ENCODE data around the gene SH3TC1. TPM values are rescaled to one million over a fixed set of nuclear protein-coding genes. Genes with fewer than 3 reads are reported as not detected.

SH3TC1 gene
- total and polyA plus RNA-seq, 9 donors, result 6.8 to 21.3 (median 9.8) TPM

DNA sequence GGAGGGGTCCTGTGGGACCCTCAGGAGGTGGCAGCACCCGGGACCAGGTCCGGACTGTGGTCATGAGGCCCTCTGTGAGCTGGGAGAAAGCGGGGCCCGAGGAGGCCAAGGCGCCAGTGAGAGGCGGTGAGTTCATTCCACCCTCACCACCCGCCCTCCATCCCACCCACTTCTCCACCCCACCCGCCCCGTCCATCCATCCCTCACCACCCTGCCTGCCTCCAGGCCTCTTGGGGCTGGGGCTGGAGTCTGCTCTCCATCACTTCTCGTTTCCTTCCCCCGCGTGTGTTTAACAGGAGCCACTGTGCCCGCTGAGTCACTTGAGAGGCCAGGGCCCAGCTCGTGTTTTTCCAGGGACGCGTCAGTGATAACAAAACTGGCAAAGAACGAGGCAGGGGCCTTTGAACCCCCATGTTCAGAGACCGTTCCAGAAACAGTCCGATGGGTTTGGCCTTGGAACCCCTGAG is 6.2 kb downstream of the SH3TC1 start:
- Histone ChIP-seq H3K4me3 (ENCODE audit: low read length) (no peak overlapping the region), H3K36me3 (ENCODE audit: control insufficient read depth, insufficient read depth, low read length) (peaks cover 2% of the 10 kb centered on the region), H3K27me3 (ENCODE audit: control insufficient read depth, insufficient read depth, low read length) (peaks cover 7% of the 10 kb centered on the region), H3K27ac (ENCODE audit: low read length) (no peak overlapping the region), H3K4me1 (ENCODE audit: control insufficient read depth, insufficient read depth, low read length) (peaks cover 37% of the 10 kb centered on the region), H3K9me3 (replicated peaks; ENCODE audit: control insufficient read depth, low read depth, low read length) (no peaks in the 10 kb centered on the region)
- 77% methylated on average over 15 of the region's 19 CpGs for WGBS (ENCODE audit: insufficient coverage)
- no peak for DNase-seq

DNA sequence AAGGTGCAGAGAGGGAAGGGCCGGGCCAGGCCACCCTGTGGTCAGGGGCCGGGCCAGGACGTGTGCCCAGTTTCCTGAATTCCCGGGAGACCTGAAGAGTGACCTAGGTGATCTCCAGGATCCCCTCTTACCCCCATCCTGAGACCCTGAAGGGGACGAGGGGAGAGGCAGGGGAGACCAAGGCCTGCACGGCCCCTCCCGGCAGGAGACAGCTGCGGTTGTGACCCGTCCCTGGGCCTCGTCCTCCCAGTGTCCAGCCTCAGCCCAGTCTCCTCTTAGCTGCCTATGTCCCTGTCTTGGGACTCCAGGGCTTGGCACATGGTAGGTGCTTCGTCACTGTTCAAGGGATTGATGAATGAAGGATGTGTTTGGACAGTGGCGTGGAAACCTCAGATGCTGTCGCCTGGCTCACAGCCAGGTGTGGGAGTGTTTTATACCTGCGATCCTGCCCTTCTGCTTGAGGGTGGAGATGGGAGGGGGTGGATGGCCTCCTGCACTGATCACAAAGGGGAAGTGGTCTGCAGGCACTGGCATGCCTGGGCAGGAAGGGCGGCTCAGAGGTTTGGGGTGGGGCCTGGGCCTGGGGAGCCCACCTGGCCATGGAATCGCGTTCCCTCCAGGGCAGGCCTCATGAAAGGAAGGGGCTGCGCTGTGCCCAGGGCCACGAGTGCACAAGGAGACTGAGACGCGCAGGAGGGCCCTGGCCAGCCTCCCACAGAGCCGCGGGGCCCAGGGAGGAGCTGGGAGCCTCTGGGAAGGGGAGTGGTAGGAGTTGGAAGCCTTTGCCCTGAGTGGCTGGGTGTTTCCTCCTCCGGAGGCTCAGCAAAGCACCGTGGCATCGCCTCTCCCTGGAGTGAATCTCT is 6.9 kb downstream of the SH3TC1 start:
- no peak overlapping the region for H3K27ac ChIP-seq (ENCODE audit: low read length)
- WGBS (ENCODE audit: insufficient coverage), result 45% methylated on average over 13 of the region's 26 CpGs
- H3K4me1 ChIP-seq (ENCODE audit: control insufficient read depth, insufficient read depth, low read length), result peaks cover 30% of the 10 kb centered on the region
- H3K36me3 ChIP-seq (ENCODE audit: control insufficient read depth, insufficient read depth, low read length), result peaks cover 2% of the 10 kb centered on the region
- peaks cover 7% of the 10 kb centered on the region for H3K27me3 ChIP-seq (ENCODE audit: control insufficient read depth, insufficient read depth, low read length)
- DNase-seq, result no peak
- no peaks in the 10 kb centered on the region for H3K9me3 ChIP-seq (replicated peaks; ENCODE audit: control insufficient read depth, low read depth, low read length)
- H3K4me3 ChIP-seq (ENCODE audit: low read length), result no peak overlapping the region

DNA sequence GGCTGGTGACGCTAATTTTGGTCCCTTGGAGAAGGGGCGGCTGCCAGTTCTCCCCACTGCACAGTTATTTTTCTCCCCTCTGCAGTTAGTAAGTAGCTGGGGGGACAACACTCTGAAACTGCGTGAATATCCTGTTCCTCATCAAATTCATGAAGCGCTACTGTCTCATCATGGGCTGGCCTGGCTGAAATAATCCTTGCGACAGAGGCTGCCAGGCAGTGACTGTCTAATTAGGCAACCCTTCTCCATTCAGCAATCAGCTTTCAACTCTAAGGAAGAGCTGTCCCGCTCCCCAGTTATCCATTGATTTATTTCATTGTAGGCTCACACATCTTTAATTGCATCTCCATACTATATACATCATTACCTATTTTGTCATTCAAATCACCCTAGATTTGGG is 8.2 kb downstream of the SH3TC1 start:
- WGBS (ENCODE audit: insufficient coverage), result 69% methylated on average over 4 of the region's 6 CpGs
- Histone ChIP-seq H3K4me1 (ENCODE audit: control insufficient read depth, insufficient read depth, low read length) (peaks cover 17% of the 10 kb centered on the region), H3K4me3 (ENCODE audit: low read length) (no peak overlapping the region), H3K27me3 (ENCODE audit: control insufficient read depth, insufficient read depth, low read length) (peaks cover 10% of the 10 kb centered on the region), H3K27ac (ENCODE audit: low read length) (no peak overlapping the region), H3K9me3 (replicated peaks; ENCODE audit: control insufficient read depth, low read depth, low read length) (no peaks in the 10 kb centered on the region), H3K36me3 (ENCODE audit: control insufficient read depth, insufficient read depth, low read length) (peaks cover 2% of the 10 kb centered on the region)
- no peak for DNase-seq

DNA sequence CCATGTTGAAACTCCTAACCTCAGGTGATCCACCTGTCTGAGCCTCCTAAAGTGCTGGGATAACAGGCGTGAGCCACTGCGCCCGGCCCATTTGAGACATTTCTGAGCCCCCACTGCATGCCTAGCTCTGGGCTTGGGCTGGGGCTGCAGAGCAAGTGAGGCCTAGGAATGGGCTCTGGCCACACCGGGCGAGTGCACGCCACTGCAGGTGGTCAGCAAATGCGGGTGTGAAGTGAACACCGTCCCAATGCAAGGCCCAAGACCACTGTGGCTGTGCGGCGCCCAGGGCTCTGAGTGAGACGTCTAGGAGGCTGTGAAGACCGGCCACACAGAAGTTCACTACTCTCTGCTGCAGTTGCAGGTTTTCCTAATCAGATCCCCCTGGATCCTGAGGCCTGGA is 9.5 kb downstream of the SH3TC1 start:
- Histone ChIP-seq H3K4me3 (ENCODE audit: low read length) (no peak overlapping the region), H3K36me3 (ENCODE audit: control insufficient read depth, insufficient read depth, low read length) (peaks cover 2% of the 10 kb centered on the region), H3K9me3 (replicated peaks; ENCODE audit: control insufficient read depth, low read depth, low read length) (no peaks in the 10 kb centered on the region), H3K27ac (ENCODE audit: low read length) (no peak overlapping the region), H3K27me3 (ENCODE audit: control insufficient read depth, insufficient read depth, low read length) (peaks cover 11% of the 10 kb centered on the region), H3K4me1 (ENCODE audit: control insufficient read depth, insufficient read depth, low read length) (peaks cover 7% of the 10 kb centered on the region)
- WGBS (ENCODE audit: insufficient coverage), result 96% methylated on average over 12 of the region's 12 CpGs
- DNase-seq, result no peak

DNA sequence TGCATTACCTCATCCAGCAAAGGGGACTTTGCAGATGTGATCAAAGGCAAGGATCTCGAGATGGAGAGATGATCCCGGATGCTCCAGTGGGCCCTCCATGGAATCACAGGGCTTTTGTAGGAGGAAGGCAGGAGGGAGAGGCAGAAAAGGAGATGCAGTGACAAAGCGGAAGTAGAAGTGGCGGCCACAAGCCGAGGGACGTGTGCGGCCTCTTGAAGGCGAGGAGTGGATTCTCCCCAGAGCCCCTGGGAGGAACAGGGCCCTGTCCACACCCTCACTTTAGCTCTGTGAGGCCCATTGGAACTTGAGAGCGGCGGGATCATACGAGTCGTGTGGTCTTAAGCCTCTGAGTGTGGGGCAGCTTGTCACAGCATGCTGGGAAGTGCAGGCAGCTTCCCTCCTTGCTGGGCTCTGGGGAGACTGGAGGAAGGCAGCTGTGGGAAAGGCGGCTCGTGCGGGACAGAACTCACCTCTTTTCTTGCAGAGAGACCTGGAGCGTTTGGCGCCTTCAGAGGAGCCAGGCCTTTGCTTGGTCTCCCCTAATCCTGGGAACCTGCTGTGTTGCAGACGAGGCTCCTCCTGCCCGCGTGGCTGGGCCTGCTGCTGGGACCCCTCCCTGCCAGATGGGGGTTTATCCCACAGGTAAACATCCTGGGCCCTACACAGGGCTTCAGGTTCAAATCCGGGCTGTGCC is 10.2 kb downstream of the SH3TC1 start:
- Histone ChIP-seq H3K27me3 (ENCODE audit: control insufficient read depth, insufficient read depth, low read length) (peaks cover 14% of the 10 kb centered on the region), H3K36me3 (ENCODE audit: control insufficient read depth, insufficient read depth, low read length) (peaks cover 2% of the 10 kb centered on the region), H3K27ac (ENCODE audit: low read length) (no peak overlapping the region), H3K9me3 (replicated peaks; ENCODE audit: control insufficient read depth, low read depth, low read length) (no peaks in the 10 kb centered on the region), H3K4me3 (ENCODE audit: low read length) (no peak overlapping the region), H3K4me1 (ENCODE audit: control insufficient read depth, insufficient read depth, low read length) (peaks cover 3% of the 10 kb centered on the region)
- WGBS (ENCODE audit: insufficient coverage), result 56% methylated on average over 21 of the region's 21 CpGs
- no peak for DNase-seq

DNA sequence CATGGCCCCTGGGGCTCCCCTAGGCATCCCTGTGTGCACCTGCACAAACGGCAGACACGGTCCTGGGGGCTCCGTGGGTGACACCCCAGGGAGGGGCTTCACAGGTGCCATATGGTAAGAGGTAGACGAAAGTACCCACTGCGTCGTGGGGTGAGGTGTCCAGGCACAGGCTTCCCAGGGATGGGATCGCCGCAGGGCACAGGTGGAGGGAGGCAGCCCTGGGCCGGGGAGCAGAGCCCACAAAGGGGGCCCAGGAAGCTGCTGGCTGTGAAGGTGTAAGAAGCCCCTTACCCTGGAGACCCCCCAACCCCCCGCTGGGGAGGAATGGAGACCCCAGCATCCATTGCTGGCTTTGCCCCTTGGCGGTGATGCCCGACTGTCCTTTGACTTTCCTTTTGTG is 10.9 kb downstream of the SH3TC1 start:
- no peak overlapping the region for H3K27ac ChIP-seq (ENCODE audit: low read length)
- peaks cover 15% of the 10 kb centered on the region for H3K27me3 ChIP-seq (ENCODE audit: control insufficient read depth, insufficient read depth, low read length)
- no peak overlapping the region for H3K4me3 ChIP-seq (ENCODE audit: low read length)
- no peak for DNase-seq
- peaks cover 3% of the 10 kb centered on the region for H3K4me1 ChIP-seq (ENCODE audit: control insufficient read depth, insufficient read depth, low read length)
- whole genome bisulfite sequencing (ENCODE audit: insufficient coverage), result 98% methylated on average over 7 of the region's 12 CpGs
- H3K36me3 ChIP-seq (ENCODE audit: control insufficient read depth, insufficient read depth, low read length), result peaks cover 2% of the 10 kb centered on the region
- H3K9me3 ChIP-seq (replicated peaks; ENCODE audit: control insufficient read depth, low read depth, low read length), result no peaks in the 10 kb centered on the region

DNA sequence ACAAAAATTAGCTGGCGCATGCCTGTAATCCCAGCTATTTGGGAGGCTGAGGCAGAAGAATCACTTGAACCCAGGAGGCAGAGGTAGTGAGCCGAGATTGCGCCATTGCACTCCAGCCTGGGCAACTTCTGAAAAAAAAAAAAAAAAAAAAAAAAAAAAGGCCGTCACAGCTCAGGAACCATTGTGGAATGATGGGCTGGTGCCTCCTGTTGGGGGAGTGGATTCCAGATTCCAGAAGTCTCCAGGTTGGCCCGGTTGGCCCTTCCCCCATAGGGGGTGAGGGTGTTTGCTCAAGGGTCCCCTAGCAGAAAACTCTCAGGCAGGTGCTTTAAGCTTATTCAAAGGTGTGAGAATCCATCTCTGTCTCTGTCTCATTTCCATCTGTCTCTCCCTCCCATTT is 11.5 kb downstream of the SH3TC1 start:
- Histone ChIP-seq H3K27me3 (ENCODE audit: control insufficient read depth, insufficient read depth, low read length) (peaks cover 19% of the 10 kb centered on the region), H3K27ac (ENCODE audit: low read length) (no peak overlapping the region), H3K9me3 (replicated peaks; ENCODE audit: control insufficient read depth, low read depth, low read length) (no peaks in the 10 kb centered on the region), H3K4me1 (ENCODE audit: control insufficient read depth, insufficient read depth, low read length) (peaks cover 6% of the 10 kb centered on the region), H3K4me3 (ENCODE audit: low read length) (no peak overlapping the region), H3K36me3 (ENCODE audit: control insufficient read depth, insufficient read depth, low read length) (peaks cover 2% of the 10 kb centered on the region)
- no peak for DNase-seq
- 80% methylated on average over 1 of the region's 5 CpGs for WGBS (ENCODE audit: insufficient coverage)

DNA sequence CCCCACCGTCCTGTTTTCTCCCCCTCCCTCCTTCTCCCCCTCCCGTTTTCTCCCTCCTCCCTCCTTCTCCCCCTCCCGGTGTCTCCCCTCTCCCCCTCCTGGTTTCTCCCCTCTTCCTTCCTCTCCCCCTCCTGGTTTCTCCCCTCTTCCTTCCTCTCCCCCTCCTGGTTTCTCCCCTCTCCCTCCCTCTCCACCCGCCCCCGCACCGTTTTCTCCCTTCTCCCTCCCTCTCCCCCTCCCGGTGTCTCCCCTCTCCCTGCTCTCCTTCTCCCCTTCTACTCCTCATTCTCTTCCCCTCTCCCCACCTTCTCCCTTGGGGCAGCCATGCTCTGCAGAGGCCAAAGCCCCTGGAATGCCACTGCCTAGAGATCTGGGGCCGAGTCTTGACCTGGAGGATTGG is 12.2 kb downstream of the SH3TC1 start:
- DNase-seq, result no peak
- Histone ChIP-seq H3K36me3 (ENCODE audit: control insufficient read depth, insufficient read depth, low read length) (peaks cover 2% of the 10 kb centered on the region), H3K9me3 (replicated peaks; ENCODE audit: control insufficient read depth, low read depth, low read length) (no peaks in the 10 kb centered on the region), H3K27ac (ENCODE audit: low read length) (no peak overlapping the region), H3K4me3 (ENCODE audit: low read length) (no peak overlapping the region), H3K4me1 (ENCODE audit: control insufficient read depth, insufficient read depth, low read length) (peaks cover 6% of the 10 kb centered on the region), H3K27me3 (ENCODE audit: control insufficient read depth, insufficient read depth, low read length) (peaks cover 21% of the 10 kb centered on the region)
- 19% methylated on average over 6 of the region's 8 CpGs for WGBS (ENCODE audit: insufficient coverage)

DNA sequence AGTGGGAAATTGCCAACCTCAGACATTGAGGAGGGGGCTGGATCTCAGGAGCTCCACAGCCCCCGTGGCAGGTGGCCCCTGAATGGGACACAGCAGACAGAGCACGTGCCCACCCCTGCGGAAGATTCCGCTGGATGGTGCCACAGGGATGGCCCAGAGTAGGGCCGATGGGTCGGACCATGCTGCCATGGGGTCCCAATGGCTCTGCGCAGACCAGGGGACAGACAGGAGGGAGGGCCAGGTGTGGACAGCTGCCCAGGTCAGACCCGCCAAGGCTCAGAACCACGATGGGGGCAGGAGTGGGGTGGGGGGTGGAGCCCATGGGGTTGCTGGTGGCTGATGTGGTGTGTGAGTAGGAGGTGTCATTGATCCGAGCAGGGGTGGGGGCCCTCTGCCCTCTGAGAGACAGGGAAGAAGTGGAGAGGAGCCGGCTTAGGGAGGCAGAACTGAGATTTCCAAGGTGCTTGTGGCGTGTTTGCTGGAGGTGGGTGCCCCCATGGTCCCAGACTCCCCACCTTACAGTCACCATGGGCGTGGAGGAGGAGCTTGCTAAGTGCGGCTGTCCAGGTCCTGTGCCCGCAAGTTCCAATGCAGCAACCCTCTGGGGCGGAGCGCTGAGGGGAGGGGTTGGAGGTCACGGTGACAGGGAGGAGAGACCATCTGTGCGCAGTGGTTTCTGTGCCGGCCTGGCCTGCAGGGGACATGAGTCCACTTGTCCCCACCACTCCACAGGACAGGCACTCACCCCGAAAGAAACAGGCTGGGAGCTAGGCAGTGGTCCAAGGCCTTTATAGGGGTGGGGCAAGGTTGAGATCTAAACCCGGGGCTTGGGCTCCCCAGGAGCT is 12.9 kb downstream of the SH3TC1 start:
- H3K4me3 ChIP-seq (ENCODE audit: low read length), result no peak overlapping the region
- H3K9me3 ChIP-seq (replicated peaks; ENCODE audit: control insufficient read depth, low read depth, low read length), result no peaks in the 10 kb centered on the region
- peaks cover 21% of the 10 kb centered on the region for H3K27me3 ChIP-seq (ENCODE audit: control insufficient read depth, insufficient read depth, low read length)
- H3K4me1 ChIP-seq (ENCODE audit: control insufficient read depth, insufficient read depth, low read length), result peaks cover 6% of the 10 kb centered on the region
- H3K27ac ChIP-seq (ENCODE audit: low read length), result no peak overlapping the region
- WGBS (ENCODE audit: insufficient coverage), result 73% methylated on average over 9 of the region's 22 CpGs
- H3K36me3 ChIP-seq (ENCODE audit: control insufficient read depth, insufficient read depth, low read length), result peaks cover 2% of the 10 kb centered on the region
- no peak for DNase-seq

DNA sequence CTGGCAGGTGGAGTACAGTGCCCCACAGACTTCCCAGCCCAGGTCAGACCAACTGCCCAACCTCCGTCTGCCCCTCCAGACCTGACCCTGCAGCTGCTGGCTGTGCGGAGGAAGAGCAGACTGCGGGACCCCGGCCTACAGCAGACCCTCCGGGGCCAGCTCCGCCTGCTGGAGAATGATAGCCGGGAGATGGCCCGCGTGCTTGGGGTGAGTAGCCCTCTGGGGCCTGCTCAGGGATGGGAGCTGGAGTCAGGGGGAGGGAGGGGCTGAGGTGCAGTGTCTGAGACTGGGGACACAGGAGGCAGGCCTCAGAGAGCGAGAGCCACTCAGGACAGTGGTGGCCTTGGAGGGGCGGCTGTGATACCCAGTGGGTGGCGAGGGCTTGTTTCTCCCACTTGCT is 13.5 kb downstream of the SH3TC1 start:
- H3K27ac ChIP-seq (ENCODE audit: low read length), result no peak overlapping the region
- 76% methylated on average over 11 of the region's 12 CpGs for WGBS (ENCODE audit: insufficient coverage)
- H3K36me3 ChIP-seq (ENCODE audit: control insufficient read depth, insufficient read depth, low read length), result peaks cover 2% of the 10 kb centered on the region

More for the DNA sequence above, 13.5 kb downstream of the SH3TC1 start:
- peaks cover 6% of the 10 kb centered on the region for H3K4me1 ChIP-seq (ENCODE audit: control insufficient read depth, insufficient read depth, low read length)
- peaks cover 21% of the 10 kb centered on the region for H3K27me3 ChIP-seq (ENCODE audit: control insufficient read depth, insufficient read depth, low read length)
- no peaks in the 10 kb centered on the region for H3K9me3 ChIP-seq (replicated peaks; ENCODE audit: control insufficient read depth, low read depth, low read length)
- no peak overlapping the region for H3K4me3 ChIP-seq (ENCODE audit: low read length)
- no peak for DNase-seq

All from muscle of leg (tissue), 11 donors.